DOHH2 (cell line): ENCODE data around the gene IL10RB.

ENCODE experiments used
- CTCF ChIP-seq: fragments of 200-600 bp; sonication (generic); IDR thresholded peaks from one replicate; pipeline ENCODE4 v1.5.1; 2014; ENCODE audit warnings: antibody characterized with exemption, mild to moderate bottlenecking, low read depth, low read length; ENCODE audit not compliant: poor library complexity, severe bottlenecking
- EZH2phosphoT487 ChIP-seq: fragments of 200-600 bp; sonication (generic); IDR thresholded peaks from 2 replicates; pipeline ENCODE4 v1.6.1; 2017; ENCODE audit warnings: borderline replicate concordance, mild to moderate bottlenecking, antibody characterized with exemption, low read length, moderate library complexity, mixed read lengths

- TF ChIP-seq CTCF = no peak
- no peak for TF ChIP-seq EZH2phosphoT487
Observed at GRCh38 chr21:33296156-33296555, 30.0 kb downstream of the IL10RB start.
